Eye (tissue), 1 donor: Measurements from ENCODE around the gene DR1.

ENCODE experiments used
- DNase-seq: peaks from one replicate; pipeline ENCODE4 v3.0.0-alpha.2; 2015

Gene DR1

DNA sequence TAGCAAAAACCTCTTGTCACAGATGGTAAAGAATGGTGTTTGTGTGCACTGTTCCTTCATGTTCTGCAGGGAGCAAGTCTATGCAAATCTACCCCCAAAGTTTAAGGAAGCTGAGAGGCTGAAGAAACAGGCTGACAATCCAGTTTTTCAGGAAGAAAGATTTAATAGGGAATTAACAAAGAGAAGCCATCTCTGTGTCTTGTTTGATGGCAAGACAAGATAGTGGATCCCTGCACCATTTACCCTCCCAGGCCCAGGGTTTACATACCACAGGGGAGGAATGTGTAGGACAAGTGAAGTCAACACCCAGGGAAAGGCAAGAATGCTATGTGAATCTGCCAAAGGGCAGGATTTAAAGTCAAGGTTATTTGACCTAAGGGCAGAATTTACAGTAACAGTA, 54.1 kb downstream of the DR1 start:
- DNase-seq = no peak

DNA sequence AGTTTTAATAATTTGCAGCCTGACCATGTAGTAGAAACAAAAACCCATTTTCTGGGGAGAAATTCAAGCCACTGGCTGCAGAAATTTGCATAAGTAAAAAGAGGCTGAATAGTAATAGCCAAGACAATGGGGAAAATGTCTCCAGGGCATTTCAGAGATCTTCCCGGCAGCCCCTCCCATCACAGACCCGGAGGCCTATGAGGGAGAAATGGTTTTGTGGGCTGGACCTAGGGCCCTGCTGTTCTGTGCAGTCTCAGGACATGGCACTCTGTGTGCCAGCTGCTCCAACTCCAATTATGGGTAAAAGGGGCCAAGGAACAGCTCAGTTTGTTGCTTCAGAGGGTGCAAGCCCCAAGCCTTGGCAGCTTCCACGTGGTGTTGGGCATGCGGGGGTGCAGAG, 62.5 kb downstream of the DR1 start:
- no peak for DNase-seq

DNA sequence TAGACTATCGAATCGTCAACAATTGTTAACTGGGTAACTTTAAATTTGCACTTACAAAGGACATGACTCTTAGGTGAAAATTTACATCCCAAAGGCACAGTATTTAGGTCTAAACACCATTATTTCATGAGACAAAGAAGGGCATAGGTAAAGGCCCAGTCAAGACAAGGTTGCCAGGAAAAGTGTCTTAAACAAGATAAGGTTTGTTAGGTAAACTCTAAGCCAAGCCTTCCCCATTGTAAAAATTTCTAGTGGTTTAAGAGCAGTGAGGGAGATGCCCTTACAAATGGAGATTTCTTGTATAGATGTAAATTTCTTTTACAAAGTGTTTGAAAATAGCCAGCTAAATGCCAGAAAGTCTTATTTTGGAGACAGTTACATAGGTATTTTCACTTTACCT, 65.3 kb downstream of the DR1 start:
- no peak for DNase-seq

DNA sequence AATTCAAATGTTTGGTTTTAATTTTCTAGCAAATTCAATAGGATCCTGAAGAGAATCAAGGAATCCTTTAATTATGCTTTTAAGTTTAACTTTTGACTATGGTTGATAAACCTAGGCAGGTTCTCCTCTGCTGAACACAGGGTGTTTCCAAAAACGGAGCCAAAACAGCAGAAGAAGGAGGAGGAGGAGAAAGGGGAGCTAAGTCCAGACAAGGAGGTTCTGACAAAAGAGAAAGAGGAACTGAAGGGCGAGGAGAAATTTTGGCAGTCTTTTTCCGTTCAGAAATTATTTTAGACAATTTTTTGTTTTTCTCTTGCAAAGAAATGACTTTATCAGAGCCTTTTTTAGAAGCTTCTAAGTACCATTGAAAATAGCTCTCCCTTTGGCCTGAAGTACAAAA, 69.0 kb downstream of the DR1 start:
- no peak for DNase-seq

DNA sequence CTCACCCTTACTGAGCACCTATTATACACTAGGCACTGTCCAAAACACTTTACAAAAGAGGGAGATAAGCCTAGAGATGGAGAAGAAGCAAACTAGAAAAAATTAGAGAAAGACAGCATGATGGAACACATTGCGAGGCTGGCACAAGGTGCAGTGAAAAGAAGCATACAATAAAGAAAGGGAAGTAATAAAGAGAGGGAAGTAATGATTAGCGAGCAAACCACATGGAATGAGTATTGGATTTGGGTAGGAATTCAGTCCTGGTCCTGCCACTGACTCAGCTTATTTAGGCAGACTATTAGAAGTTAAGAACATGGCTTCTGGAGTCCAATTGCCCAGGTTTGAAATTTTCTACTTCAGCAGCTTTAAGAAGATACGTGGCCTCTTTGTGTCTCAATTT, 69.6 kb downstream of the DR1 start:
- no peak for DNase-seq

GRCh38 chr1:93416183-93416582, 70.5 kb downstream of the DR1 start:
- no peak for DNase-seq
